ENCODE measurements around the gene PRDM2.

PRDM2 gene

DNA sequence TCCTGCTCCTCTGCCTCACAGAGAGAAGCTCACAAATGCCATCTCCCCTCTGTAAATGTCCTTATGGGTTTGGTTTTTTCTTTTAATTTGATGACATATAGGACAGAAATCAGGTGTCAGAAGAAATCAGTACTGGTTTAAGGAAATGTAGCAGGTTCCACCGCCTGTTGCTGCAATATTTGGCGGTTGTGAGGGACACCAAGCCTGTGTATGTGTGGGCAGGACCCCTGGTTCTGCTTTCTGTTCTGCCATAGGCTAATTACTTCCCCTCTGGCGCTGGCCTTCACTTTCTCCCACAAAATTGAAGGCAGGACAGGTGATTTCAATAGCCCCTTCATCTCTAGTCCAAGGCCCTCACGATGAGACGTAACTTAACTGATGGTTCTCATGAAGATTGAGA is 69.2 kb downstream of the PRDM2 start:
- DNase-seq: no peak

DNA sequence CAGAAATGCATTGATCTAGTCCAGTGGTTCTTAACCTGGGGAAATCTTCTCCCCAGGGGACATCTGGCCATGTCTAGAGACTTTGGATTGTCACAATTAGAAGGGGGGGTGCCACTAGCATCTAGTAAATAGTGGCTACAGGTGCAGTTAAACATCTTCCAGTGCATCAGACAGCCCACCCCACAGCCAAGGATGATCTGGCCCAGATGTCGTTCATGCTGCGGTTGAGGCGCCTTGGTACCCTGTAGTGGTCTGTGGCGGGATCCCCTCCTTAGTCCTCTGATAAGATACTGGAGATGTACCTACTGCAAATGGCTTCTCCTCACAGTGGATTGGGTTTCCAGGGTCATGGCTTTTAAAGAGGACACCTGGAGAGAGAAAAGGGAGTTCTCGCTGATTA is 69.8 kb downstream of the PRDM2 start:
- no peak for DNase-seq

DNA sequence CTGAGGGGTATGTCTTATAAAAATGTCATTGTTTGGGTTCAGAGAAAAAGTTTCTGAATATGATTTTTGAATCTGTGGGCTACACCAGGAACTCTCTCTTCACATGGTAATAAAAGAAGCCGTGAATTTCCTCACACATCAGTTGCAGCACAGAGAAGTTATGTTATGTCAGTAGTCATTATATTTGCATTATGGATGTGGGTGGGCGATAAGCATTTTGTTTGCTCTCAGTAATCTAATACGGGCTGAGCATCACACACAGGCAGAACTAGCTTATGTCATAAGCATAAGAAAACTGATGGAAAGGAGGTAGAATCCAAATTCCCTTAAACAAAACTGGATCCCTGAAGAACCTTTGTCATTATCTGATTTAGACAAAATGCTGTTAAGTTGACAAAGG is 70.8 kb downstream of the PRDM2 start:
- no peak for DNase-seq

DNA sequence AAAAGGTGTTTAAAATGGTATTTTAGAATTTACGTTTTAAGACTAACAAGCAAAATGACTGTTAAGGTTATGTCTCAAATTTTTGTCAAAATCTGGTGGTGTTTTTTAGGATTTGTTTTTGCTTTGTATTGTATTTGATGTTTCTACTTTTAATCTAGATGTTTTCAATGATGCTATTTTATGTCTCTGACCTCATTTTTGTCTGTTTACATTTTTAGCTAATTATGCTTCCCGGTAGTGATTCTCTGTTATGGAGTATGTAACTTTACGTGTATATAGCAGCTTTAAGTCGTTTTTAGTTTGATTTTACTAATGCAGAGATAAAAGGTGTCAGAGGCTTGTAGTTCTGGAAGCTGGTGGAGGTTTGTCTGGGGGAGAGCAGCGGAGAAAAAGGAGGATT is 71.8 kb downstream of the PRDM2 start:
- no peak for DNase-seq

DNA sequence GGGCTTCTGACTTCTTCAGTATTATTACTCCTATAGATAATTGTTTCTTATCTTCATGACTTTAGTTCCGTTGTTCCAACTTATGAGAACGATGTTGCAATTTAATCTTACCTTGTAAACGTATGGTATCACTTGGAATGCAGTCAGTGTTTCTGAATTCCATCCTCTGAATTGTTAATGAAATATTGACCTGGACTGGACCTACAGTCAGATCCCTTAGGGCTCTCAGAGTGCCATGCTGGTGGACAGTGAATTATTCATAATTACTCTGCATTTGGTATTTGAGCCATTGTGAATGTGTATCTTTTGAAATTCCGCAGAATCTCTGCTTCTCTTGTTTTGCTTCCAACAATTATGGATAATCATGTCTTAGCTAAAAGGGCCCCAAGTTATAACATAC is 72.3 kb downstream of the PRDM2 start:
- no peak for DNase-seq

DNA sequence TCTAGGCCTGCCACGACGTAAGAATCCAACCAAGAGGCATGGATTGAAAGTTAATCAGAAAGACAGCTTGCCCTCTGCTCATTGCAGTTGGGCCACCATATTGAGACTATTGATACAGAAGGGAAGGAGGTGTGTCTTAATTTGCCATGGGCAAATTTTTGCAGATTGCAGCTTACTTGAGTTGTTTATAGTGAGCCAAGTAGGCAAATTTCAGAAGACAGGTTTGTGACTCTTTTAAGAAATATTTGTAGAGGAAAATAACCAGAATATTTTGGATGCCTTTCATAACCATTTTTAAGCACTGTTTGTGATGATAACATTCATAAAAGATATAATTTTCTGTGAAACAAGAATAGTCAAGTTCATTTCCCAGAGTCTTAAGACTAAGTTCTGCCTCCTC is 74.1 kb downstream of the PRDM2 start:
- DNase-seq: no peak

DNA sequence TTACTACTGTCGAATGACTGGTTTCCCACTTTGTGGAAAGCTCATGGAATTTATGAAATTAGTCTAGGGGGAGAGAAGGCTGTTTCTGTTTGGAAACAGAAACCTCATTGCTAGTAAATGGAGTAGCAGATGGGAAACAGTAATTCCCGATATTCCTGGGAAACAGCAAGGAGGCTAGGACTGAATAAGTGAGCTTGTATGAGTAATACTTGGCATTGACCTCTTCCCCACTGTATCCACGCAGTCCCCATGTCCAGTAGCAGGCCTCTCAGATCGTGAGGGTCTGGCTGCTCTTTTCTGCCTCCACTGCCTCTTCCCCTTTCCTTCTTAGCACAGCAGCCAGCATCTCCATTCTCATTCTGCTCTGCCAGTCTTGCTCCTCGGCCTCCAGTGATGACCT is 75.5 kb downstream of the PRDM2 start:
- DNase-seq: no peak

DNA sequence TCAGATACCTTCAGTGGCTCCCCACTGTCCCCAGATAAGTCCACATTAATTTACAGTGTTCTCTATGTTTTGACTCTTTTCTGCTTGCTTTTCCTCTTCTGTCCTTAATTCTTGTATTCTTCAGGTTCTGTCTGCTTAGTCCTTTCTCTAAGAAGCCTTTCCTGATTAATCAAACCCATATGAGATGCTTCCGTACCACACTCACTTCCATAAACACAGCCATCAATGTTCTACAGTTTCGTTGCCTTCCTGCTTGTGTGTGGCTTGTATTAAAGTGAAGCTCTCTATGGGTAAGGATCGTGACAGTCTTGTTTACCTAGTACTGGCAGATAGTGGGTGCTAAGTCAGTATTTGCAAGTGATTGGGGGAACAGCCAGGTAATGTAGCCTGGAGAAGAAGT is 75.9 kb downstream of the PRDM2 start:
- no peak for DNase-seq

DNA sequence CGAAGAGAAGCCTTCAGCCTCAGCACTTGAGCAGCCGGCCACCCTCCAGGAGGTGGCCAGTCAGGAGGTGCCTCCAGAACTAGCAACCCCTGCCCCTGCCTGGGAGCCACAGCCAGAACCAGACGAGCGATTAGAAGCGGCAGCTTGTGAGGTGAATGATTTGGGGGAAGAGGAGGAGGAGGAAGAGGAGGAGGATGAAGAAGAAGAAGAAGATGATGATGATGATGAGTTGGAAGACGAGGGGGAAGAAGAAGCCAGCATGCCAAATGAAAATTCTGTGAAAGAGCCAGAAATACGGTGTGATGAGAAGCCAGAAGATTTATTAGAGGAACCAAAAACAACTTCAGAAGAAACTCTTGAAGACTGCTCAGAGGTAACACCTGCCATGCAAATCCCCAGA is 78.4 kb downstream of the PRDM2 start:
- no peak for DNase-seq

DNA sequence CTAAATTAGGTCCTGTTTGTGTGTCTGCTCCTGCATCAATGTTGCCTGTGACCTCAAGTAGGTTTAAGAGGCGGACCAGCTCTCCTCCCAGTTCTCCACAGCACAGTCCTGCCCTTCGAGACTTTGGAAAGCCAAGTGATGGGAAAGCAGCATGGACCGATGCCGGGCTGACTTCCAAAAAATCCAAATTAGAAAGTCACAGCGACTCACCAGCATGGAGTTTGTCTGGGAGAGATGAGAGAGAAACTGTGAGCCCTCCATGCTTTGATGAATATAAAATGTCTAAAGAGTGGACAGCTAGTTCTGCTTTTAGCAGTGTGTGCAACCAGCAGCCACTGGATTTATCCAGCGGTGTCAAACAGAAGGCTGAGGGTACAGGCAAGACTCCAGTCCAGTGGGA is 79.9 kb downstream of the PRDM2 start:
- DNase-seq: no peak

DNA sequence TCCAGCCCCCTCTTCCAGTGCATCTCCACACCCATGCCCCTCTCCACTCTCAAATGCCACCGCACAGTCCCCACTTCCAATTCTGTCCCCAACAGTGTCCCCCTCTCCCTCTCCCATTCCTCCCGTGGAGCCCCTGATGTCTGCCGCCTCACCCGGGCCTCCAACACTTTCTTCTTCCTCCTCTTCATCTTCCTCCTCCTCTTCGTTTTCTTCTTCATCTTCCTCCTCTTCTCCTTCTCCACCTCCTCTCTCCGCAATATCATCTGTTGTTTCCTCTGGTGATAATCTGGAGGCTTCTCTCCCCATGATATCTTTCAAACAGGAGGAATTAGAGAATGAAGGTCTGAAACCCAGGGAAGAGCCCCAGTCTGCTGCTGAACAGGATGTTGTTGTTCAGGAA is 80.8 kb downstream of the PRDM2 start:
- DNase-seq: no peak

DNA sequence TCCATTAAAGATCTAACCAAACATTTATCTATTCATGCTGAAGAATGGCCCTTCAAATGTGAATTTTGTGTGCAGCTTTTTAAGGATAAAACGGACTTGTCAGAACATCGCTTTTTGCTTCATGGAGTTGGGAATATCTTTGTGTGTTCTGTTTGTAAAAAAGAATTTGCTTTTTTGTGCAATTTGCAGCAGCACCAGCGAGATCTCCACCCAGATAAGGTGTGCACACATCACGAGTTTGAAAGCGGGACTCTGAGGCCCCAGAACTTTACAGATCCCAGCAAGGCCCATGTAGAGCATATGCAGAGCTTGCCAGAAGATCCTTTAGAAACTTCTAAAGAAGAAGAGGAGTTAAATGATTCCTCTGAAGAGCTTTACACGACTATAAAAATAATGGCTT is 81.2 kb downstream of the PRDM2 start:
- no peak for DNase-seq

DNA sequence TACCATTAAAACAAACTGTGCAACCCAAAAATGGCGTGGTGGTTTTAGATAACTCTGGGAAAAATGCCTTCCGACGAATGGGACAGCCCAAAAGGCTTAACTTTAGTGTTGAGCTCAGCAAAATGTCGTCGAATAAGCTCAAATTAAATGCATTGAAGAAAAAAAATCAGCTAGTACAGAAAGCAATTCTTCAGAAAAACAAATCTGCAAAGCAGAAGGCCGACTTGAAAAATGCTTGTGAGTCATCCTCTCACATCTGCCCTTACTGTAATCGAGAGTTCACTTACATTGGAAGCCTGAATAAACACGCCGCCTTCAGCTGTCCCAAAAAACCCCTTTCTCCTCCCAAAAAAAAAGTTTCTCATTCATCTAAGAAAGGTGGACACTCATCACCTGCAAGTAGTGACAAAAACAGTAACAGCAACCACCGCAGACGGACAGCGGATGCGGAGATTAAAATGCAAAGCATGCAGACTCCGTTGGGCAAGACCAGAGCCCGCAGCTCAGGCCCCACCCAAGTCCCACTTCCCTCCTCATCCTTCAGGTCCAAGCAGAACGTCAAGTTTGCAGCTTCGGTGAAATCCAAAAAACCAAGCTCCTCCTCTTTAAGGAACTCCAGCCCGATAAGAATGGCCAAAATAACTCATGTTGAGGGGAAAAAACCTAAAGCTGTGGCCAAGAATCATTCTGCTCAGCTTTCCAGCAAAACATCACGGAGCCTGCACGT is 82.1 kb downstream of the PRDM2 start:
- no peak for DNase-seq

DNA sequence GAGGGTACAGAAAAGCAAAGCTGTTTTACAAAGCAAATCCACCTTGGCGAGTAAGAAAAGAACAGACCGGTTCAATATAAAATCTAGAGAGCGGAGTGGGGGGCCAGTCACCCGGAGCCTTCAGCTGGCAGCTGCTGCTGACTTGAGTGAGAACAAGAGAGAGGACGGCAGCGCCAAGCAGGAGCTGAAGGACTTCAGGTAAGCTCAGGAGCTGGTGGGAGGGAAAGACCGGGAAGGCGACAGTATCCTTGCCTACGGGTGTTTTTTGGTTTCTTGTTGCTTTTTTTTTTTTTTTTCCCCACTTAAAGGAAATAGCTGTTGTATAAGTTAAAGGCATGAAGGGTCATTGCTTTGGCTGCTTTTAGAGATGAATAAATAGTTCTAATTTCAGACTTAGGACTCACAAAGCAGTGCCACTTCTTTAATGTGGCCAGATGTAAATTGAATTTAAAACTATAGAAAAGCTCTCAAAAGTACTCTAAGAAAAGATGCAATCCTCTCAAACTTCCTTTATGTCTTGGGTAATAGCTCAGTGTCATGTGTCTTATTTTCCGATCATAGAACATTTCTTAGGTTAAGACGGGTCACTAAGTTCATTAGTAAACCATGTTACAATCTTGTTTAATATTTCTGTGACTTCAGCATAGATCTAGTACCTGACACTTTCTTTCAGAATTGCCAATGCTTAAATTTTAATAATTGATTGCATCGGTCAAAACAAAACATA is 82.8 kb downstream of the PRDM2 start:
- no peak for DNase-seq

DNA sequence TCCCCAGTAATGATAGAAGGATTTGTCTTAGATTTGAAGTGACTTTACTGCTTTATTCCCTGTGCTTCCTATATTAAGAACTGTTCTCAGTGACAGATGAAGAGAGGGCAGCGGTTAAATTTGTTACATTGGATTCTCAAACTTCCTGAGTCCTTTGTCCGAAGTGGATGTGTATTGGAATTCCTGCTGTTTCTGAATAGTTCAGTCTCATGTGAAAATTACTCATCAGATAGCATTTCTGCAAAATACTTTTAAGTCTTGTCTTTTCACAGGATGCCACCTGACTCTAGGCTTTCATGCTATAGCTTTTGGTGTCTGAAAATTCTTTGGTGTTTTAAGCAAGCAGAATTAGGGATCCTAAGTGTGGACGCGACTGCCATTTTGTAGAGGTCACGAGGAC is 83.6 kb downstream of the PRDM2 start:
- DNase-seq: no peak

DNA sequence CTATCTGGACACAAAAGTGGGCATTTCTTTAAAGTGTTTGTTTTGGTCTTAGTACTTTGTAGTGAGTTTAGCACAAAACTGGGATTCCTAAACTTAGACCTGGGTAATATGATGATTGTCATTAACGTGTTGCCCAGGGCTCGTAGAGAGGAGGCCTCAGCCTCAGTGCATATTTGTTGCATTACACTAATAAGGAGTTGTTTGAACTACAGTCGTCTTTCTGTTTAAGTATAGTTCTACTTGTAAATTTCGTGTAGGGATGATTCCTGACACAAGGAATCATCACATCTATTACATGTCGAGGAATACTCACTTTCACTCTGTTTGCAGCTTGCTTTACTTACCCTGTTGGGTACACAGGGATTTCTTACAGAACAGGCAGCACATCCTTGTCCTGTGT is 85.0 kb downstream of the PRDM2 start:
- no peak for DNase-seq

DNA sequence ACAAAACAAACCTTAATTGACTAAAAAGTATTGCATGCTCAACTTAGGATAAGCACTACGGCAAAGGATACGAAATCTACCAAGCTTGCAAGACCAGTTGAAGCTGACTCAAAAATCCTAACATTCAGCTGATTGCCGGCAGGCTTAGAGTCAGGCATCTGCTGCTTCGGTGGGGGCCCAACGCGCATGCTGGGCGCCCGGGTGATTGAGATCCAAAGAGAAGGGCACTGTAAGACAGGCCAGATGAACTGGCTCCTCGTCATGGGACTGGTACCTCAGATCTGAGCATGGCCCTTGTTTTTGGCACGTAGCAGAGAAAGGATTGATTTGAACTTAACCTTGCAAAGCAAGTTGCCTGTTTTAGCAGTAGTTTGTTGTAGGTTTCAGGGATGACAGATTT is 86.6 kb downstream of the PRDM2 start:
- no peak for DNase-seq

DNA sequence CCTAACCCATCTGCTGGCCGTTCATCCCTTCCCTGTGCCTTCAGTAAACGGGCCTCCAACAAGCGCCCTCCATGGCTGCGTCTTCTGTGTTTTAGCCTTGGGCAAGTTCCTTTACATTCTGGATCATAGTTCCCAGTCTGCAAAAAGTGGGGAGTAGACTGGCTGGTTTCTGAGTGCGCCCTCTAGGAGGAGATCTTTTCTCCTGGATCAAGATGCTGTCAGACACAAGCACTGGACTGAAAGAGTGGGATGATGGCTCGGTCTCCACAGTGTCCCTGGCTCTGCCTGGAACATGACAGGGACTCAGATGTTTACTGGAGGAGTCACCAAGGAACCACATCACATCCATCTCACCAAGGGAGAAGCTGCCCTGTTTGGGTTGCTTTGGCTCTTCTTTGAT is 88.8 kb downstream of the PRDM2 start:
- no peak for DNase-seq

DNA sequence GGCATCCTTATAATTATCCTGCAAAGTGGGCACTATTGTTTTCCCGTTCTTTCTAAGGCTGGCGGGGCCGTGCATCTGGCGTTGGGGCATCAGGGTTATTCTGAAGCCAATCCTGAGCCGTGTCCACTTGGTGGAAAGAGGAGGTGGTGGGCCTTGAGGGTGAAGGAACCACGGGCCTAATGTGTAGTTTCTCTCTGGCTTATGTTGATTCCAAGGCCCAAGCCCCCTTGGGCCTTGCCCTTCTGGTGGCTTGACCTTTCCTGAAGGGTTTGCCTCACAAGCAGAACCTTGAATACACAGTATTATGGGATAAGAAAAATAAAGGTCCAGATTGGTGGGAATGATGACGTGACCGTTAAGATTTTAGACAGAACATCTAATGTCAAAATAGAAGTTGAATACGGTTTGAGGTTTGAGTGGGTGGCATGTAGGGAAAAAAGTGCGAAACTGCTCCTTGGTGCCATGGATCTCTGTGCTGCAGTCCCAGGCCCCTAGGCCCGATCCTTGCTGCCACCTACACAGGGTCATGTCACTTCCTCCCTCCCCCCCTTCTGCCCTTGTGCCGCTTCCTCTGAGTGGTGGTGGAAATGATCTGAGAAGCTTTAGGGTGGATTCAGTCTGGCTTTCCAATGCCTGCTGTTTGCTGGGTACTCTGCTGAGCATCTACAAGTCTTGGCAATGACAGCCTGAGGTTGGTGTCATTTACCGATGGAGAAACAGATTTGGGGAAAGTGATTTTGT is 90.5 kb downstream of the PRDM2 start:
- no peak for DNase-seq

DNA sequence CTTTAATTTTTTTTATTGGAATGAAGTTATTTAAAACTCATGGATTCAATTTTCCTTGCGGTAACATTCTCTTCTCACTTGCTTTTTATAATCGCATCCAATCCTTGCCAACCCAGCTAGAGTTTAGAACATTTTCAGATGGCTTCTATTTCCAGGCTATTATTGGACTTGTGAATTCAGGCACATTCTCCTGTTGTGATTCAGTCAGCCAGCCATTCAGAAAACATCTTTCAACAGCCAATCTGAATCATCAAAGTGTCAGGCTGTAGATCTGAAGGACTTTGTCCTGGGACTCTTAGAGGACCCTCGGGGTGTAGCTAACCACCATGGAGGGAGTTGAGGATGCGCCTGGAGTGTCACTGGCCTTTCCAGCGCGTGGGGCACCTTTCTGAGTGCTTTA is 92.4 kb downstream of the PRDM2 start:
- DNase-seq: no peak

DNA sequence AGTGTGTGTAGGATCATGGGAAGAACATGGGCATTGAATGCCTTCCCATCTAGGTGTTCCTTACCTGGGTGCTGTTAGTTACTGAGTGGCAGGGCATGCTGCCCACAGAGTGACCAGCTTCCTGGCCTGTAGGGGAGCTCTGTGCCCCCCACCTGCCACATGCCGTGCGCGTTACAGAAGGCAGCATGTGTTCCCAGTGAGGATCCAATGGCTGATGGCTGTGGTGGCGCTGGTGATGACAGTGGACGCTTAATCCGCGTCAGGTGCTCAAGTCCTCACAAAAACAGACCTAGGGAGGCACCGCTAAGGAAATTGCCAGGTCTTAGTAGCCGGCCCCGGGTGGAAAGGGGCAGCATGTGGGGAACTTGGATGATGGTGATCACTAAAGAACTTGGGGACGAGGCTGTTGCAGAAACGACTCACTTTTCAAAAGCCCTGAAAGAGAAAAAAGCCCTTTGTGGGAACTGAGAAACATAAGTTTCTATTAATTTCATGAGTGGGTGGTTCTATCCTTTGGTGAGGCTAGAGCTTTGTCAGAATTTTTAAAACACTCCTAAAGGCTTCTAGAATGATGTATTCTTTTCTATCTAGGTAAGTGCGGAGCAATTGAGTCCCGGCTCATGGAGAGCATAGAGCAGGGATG is 93.2 kb downstream of the PRDM2 start:
- DNase-seq: no peak

DNA sequence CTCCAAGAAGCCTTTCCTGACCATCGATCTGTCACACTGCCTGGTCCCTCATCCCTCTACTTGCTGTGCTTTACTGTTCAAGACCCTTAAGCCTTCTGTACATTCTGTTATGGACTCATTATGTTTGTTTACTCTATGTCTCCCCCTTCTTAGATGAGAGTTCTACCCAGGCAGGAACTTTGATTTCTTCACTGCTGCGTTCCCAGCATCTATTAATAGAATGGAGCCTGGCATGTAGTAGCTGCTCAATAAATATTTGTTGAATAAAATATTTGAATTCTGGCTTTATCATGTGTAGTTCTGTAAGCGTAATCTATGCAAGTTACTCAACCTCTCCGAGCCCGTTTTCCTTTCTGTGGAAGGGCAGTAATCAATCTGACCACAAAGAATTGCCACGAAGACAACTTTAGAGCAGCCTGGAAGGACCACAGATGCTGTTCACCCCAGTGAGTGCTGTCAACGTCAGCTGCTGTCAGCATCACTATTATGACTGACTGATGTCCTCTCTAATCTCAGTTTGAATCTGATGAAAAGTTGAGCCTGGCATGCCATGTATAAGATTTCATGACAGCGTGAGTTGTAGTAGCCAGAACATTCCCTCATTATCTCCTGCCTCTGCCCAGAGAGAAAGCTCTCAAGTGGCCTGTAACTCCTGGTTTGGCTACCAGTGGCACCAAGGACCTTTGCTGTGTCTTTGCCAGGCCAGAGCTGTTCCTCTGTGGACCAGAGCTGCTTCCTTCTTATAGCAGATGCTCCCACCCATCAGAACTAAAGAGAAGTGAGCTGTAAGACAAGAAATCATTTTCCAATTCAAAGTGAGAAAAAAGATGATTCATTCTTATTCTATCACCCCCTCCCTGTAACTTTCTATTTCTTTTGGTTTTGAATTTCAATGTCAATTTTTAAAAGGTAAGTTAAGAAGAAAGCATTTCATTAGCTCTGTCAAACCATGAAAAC is 94.5 kb downstream of the PRDM2 start:
- no peak for DNase-seq

DNA sequence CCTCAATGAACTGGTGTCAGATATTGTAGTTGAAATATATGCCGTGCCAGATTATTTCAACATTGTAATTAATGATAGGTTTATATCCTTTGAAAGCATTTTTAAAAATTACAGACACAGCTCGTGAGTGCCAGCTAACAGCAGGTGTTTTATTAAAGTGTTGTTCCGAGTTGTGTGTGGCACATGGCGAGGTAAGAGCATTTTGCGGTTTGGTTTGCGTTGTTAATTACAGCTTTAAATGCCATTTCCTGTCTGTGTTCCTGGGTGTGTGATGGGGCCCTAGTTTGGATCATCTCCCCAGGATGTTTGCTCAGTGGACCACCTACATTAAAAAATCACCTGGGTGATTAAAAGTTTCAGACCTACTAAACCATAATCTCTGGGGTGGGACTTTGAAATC is 97.4 kb downstream of the PRDM2 start:
- no peak for DNase-seq

Measured in cortex of kidney (tissue), 1 donor.